GM20431 (cell line): ENCODE results near the gene BID.

Experiments used
- in situ Hi-C: fragments of 300-500 bp; cut with MseI, MboI; formaldehyde crosslinking; loops from one replicate; pipeline ENCODE4 v1.15.0; 2020; ENCODE audit warnings: low sequenced_read_pairs; ENCODE audit not compliant: unreplicated experiment

BID gene

DNA sequence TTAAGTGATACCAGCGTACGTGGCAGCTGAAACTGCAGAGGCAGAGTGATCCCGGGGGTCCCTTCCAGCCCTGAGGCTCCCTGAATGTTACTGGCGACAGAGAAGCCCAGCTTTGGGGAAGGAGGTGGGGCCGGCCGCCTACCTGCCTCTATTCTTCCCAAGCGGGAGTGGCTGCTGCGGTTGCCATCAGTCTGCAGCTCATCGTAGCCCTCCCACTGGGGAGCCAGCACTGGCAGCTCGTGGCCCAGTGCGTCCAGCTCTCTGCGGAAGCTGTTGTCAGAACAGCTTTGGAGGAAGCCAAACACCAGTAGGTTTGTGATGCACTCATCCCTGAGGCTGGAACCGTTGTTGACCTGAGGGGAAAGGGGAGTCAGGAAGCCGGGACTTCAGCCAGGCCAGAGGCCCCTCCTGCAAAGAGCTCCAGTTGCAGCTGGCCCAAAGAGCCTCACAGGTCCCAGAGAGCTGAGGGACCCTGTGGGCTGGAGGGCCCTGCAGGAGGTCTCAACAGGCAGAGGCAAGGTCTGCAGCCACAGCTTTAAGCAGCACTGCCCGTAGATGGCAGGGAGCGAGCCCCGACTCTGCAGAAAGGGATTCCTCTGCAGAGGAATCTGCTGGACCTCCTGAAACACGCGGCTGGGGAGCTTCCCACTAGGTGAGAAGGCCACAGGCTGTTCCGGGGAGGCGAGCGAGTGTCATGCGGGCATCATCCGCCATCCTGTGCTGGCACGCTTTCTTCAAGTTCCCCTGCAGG is 30.4 kb downstream of the BID start:
- in situ Hi-C loops, result loop anchor here (25.0 kb wide), 1 partner anchor 318 kb away; no protein-coding TSS in a partner anchor

DNA sequence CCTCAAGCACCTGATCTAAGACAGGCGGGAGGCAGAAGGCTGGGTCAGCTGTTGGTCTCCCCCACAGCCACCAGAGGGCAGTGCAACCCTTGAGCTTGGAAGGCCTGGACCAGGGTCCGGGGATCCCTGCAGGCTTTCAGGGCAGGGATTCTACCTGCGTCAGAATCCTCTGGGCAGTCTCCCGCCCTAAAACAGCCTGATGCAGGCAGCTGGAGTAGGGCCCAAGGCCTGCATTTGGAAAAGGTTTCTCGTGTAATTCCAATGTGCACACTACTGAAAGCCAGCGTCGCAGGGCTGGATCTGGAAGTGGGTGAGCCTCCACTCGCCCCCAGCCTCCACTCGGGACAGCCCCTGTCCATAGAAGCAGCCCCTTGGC is 31.8 kb downstream of the BID start:
- in situ Hi-C loops, result loop anchor here (25.0 kb wide), 1 partner anchor 320 kb away; no protein-coding TSS in a partner anchor

DNA sequence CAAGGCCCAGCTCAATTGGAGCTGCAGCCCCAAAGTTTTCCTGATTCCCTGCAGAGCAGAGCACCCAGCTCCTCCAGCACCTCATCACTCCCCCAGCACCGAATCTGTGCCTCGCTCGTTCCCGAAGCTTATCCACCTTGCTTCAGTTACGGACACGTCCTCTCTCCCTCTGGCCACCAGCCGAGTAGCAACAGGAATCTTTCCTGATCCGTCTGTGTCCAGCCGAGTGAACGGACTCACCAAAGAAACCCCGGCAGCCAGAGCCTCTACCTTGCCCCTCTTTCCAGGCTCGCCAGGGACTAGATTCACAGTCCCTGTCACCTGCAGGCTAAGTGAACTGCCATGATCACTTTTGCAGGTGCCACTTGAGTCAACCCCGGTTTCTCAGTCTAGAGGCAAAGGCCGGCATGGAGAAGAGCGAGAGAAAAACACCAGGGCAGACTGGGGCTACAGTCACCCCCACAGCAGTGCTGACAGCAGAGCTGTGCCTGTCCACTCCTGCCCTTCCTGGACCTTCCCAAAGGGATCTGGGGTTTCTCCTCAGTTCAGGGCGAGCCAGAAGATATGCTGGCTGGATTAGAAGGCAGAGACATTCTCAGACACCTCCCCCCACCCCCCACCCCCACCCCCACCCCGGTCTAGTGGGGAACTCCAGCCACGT is 32.3 kb downstream of the BID start:
- in situ Hi-C loops, result loop anchor here (25.0 kb wide), 1 partner anchor 320 kb away; no protein-coding TSS in a partner anchor

DNA sequence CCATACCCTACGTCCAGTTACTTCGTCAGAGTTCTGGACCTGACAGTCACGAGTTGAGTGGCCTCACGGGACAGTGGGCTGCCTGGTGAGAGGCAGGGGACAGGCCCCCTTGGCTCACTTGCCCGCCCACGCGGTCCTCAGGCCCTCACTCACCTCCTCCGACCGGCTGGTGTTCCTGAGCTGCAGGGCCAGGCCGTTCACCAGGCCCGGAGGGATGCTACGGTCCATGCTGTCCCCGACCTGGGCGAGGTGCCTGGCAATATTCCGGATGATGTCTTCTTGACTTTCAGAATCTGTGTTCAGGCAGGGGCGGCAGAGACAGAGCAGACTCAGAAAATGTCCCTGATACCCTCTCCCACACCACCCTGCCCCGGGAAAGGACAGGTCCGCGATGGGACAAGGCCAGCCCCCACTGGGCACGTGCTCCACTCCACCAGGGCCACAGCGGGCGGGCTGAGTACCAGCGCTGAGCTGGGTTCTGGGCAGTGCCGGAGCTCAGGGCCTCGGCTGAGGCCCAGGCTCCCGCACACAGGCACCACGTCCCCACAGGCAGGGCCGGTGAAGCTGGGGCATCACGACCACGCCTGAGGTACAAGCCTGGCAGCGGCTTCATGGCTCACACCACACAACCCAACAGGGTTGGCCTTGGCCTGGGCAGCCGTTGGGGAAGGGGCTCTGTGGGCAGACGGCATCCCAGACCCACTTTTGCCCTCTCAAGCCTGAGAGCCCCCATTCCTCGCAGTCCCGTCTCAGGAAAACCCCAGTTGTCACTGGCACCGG is 34.9 kb downstream of the BID start:
- in situ Hi-C loops, result loop anchor here (25.0 kb wide), 1 partner anchor 323 kb away; no protein-coding TSS in a partner anchor

DNA sequence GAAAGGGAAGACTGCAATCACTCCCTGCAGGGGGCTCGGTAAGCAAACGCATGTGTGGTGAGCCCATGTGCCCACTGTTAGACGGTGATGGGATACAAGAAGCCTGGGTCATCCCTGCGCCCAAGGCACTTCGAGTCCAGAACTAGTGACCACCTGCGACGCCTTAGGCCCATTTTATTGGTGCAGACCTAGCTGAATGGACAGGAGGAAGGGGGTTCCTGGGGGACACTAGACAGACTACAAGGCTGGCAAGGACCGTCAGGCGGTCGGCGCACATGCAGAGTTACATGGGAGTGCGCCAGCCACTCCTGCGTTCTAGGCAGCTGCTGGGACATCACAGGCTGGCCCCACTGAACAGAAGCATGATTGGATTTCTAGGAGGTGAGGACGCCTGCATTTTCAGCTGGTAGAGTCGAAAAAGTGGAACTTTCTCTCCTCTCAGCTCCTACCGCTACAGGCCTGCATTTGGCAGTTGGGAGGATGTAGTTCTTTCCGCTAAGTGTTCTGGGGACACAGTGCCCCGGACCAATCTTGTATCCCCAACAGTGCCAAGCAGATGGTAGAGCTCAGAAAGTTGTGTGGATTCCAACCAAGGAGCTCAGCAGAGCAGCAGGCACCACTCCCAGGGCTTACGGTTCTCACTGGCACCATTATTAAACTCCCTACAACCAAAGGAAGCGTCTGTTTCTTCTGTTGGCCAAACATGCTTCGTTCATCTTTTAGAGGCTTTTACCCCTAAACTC is 35.7 kb downstream of the BID start:
- in situ Hi-C loops, result loop anchor here (25.0 kb wide), 1 partner anchor 324 kb away; no protein-coding TSS in a partner anchor

DNA sequence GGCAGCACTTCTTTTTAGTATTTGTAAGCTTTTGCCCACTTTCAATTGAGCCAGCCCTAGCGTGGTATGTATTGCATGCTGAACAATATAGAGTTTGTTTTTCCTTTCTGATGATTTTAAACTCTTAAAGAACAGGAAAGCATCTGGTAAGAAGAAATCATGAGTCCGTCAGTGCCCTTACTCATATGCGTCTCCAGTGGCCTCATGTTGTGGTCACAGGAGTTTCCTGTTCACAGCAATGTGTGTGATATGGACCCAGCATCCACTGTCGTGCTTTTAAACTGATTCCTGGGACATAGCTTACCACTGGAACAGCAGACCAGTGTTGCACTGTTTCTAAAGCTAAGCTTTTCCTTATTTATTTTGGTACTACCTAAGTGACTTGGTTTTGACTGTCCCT is 40.1 kb downstream of the BID start:
- in situ Hi-C loops, result loop anchor here (25.0 kb wide), 1 partner anchor 328 kb away; no protein-coding TSS in a partner anchor

DNA sequence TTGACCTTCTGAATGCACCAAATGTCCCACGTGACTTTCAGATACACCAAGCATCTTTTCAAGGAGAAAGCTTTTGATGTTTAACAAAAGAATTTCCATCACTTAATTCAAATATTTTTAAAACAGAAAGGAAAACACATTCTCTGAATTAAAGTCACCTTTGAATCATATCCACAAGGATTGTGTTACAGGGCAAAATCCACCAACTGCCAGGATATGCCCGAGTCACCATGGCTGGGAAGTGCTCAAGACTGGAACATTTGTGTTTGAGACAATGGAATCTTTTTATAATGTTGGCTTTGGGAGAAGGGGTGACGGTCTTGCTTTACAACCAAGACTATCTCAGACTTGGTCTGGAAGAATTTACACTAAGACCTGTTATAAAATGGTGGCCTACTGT is 40.8 kb downstream of the BID start:
- in situ Hi-C loops, result loop anchor here (25.0 kb wide), 1 partner anchor 329 kb away; no protein-coding TSS in a partner anchor

DNA sequence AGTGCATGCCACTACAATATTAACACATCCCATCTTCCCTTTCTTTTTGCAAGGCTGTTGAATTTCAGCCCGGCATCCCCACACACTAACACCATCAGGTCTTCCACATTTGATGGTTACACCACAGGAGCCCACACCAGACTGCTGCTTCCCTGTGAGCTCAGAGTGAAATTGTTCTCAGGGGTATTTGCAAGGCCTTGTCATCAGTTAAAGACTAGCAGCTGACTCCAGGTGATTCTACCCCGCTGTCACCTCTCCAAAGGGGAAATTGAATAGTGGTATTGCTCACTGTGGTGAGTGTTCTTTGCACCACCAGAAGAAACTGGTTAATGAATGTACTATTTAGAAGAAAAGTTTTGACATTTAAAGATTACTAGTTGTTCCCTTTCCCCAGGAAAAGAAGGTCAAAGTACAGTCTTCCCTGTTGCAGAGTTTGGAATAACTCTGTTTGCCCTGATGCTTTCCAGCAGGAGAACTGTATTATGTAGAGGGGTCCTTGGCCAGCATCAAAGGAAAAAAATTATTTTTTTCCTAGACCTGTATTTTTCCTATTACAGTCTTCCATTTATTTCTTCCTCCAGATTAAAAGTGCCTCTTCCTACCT is 41.9 kb downstream of the BID start:
- in situ Hi-C loops, result loop anchor here (25.0 kb wide), 1 partner anchor 330 kb away; no protein-coding TSS in a partner anchor

DNA sequence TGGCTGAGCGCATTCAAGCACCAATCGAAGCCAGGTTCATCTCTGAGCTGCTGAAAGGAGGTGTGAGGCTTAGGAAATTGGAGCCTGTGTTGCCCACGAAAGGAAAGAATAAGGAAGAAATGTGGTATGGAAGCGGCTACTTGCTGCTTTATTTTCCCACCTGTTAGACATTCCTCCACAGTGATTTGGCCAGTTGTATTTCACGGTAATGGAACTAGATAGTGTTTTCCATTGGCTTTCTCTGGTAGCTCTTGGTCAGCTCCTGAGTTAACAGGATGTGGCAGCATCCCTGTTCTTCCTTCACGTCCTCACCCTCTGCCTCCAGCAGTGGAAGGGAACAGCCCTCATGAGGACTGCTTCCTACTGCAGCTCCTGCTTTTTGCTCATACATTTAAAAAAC is 44.7 kb downstream of the BID start:
- in situ Hi-C loops, result loop anchor here (25.0 kb wide), 1 partner anchor 333 kb away; no protein-coding TSS in a partner anchor

DNA sequence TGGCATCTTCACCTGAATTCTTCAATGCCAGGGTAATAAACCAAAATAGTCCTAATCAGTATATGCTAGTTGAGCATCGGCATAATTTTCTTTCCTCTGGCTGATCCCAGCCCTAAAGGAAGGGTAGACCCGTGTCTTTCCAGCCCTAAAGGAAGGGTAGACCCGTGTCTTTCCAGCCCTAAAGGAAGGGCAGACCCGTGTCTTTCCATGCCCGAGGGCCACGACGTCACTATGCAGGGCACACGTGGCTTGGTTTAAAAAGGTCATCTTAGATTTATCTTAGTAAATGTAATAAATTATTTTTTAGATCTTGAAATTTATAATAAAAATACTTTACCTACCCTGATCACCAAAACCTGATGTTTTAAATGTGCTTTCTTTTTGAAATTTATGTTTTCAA is 45.5 kb downstream of the BID start:
- in situ Hi-C loops, result loop anchor here (25.0 kb wide), 1 partner anchor 334 kb away; no protein-coding TSS in a partner anchor

DNA sequence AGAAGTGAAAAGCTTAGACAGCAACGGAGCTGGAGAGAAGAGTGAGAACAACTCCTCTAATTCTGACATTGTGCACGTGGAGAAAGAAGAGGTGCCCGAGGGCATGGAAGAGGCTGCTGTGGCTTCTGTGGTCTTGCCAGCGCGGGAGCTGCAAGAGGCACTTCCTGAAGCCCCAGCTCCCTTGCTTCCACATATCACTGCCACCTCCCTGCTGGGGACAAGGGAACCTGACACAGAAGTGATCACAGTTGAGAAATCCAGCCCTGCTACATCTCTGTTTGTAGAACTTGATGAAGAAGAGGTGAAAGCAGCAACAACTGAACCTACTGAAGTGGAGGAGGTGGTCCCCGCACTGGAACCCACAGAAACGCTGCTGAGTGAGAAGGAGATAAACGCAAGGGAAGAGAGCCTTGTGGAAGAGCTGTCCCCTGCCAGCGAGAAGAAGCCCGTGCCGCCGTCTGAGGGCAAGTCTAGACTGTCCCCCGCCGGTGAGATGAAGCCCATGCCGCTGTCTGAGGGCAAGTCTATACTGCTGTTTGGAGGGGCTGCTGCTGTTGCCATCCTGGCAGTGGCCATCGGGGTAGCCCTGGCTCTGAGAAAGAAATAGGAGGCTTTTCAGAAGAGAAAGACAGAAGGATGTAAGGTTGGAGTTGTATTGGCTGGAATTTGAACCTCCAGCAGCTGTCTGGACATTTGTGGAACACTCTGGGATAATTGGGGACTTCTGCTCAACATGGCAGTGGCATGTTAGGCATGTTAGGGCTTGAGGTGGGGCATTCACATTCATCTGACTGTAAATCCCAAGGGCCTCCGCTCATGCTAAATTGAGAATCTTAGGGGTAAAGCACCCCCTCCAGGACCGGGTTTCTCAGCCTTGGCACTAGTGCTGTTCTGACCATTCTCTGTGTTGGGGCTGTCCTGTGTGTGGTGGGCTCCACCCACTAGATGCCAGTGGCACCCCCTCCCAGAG is 47.1 kb downstream of the BID start:
- in situ Hi-C loops, result loop anchor here (25.0 kb wide), 1 partner anchor 335 kb away; no protein-coding TSS in a partner anchor

DNA sequence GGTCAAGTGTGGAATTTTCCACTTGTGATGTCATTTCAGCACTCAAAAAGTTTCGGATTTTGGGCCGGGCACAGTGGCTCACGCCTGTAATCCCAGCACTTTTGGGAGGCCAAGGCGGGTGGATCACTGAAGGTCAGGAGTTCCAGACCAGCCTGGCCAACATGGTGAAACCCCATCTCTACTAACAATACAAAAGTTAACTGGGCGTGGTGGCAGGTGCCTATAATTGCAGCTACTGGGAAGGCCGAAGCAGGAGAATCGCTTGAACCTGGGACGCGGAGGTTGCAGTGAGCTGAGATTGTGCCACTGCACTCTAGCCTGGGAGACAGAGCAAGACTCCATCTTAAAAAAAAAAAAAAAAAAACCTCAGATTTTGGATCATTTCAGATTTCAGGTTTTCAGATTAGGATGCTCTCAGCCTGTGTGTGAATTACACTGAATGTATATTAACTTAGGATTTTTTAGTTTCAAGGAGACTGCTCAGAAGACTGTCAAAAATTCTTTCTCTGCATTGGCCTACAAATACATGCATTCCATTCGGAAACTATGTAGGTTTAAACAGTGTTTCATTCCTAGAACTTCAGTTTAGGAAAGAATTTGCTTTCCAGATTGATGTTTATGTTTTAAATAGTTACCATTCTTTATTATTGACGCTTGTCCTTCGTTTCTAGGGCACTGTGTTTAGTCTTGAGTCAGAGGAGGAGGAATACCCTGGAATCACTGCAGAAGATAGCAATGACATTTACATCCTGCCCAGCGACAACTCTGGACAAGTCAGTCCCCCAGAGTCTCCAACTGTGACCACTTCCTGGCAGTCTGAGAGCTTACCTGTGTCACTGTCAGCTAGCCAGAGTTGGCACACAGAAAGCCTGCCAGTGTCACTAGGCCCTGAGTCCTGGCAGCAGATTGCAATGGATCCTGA is 48.0 kb downstream of the BID start:
- in situ Hi-C loops, result loop anchor here (25.0 kb wide), 1 partner anchor 336 kb away; no protein-coding TSS in a partner anchor

DNA sequence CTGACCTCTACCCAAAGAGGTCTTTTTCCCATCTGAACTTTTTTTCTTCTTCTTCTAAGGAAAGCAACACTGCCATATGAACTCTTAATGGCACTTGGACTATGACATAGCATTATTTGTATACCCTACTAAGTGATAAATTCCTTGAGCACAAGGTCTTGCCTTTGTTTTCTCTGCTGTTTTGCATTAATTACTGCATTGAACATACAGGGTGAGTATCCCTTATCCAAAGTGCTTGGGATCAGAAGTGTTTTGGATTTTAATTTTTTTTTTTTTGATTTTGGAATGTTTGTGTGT is 48.8 kb downstream of the BID start:
- in situ Hi-C loops, result loop anchor here (25.0 kb wide), 1 partner anchor 337 kb away; no protein-coding TSS in a partner anchor

DNA sequence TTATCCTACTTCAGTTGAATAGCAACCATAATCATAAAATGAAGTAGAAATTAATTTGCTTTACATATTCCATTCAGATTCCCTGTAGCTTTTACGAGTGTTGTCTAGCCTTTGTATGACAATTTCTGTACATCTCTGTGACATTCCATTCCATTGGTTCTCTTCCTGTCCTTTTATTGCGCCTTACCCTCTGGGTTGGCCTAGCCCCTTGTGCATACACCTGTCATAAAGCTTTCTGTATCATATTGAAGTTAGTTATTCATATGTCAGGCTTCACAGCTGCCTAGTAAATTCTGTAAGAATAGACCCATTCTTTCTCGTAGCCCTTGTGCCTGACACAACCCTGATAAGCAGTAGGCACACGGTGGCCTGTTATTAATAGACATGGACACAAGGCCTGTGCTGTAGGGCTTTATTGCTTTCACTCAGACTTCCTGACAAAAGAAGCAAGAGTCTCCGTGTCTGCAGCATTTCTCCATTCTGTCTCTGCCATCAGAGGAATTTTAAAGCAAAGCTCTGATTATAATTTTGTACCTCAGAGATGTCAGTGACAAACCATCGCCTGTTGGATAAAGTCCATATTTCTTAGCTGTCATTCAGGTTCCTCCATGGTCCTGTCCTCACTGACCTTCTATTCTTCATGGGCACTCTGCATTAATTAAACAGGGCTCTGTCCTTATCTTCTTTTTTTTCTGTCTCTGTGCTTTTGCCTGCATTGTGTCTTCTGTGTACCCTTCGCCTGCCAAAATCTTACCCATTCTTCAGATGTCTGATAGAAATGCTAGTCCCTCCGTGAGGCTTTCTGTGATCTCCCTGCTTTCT is 49.4 kb downstream of the BID start:
- in situ Hi-C loops, result loop anchor here (25.0 kb wide), 1 partner anchor 337 kb away; no protein-coding TSS in a partner anchor

DNA sequence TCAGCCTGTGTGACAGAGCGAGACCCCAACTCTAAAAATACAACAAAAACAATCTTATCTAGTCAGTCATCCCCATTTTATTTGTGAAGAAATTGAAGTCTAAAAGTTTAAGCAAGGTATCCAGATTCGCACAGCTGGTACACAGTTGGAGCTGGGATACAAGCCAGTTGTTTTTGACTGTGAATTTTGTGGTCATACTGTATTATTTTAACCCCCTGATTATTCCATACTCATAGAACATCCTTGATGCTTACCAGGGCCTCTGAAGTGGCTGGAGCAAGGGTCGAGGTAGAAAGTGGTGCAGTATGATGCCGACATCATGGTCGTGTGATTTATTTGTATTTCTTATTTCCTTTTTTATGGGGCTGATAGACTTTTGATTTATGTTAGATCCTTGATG is 50.0 kb downstream of the BID start:
- in situ Hi-C loops, result no loop called here

DNA sequence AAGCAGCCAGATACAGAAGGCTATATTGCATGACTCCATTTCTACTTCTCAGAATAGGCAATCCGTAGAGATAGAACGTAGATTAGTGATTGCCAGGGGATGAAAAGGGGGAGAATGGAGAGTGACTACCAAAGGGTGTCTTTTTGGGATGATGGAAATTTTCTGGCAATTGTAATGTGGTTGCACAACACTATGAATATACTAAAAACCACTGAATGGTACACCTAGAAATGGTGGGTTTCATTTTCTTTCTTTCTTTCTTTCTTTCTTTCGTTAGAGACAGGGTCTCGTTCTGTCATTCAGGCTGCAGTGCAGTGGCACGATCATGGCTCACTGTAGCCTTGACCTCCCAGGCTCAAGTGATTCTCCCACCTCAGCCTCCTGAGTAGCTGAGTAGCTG is 54.4 kb downstream of the BID start:
- in situ Hi-C loops, result no loop called here
